Ramos (cell line): ENCODE results near the gene KHNYN.

ENCODE experiments used
- in situ Hi-C: fragments of 300-500 bp; cut with MboI; formaldehyde crosslinking; loops from one replicate; pipeline ENCODE4 v1.14.3; 2022; ENCODE audit warnings: low sequenced_read_pairs; ENCODE audit not compliant: unreplicated experiment

Gene KHNYN

DNA sequence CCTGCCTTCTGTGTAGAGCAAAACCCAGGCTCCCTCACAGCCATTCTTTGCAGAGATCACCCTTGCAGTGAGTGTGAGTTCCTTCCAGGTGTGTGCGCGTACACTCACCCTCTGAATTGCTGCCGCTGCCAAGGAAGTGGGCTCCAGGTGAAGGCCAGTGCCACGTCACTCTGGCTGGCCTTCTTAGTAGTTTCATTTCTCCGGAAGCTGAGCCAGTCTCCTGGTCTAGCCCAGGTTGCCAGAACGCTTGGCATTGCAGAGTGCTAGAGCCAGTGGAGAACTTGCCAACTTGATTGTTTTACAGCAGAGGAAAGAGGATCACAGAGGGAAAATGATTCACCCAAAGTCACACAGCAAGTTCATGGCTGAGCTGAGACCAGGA lies 11.3 kb upstream of the KHNYN start:
- in situ Hi-C loops = no loop called here

DNA sequence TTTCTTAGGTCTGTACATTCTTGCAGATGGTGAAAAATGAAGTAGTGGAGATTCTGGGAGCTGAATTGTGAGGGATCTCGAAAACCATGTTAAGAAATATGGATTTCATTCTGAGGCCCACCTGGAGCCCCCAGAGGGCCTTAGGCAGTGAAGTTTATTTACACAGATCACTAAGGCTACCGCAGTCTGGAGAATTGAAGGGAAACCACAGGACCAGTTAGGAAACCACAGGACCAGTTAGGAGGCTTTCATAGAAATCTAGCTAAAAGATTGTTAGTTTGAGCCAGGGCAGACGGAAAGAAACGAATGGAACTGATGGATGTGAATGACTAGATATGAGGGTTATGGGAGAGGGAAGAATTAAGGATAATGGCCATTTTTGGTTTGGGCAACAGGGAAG lies 7.5 kb upstream of the KHNYN start:
- in situ Hi-C loops = no loop called here

DNA sequence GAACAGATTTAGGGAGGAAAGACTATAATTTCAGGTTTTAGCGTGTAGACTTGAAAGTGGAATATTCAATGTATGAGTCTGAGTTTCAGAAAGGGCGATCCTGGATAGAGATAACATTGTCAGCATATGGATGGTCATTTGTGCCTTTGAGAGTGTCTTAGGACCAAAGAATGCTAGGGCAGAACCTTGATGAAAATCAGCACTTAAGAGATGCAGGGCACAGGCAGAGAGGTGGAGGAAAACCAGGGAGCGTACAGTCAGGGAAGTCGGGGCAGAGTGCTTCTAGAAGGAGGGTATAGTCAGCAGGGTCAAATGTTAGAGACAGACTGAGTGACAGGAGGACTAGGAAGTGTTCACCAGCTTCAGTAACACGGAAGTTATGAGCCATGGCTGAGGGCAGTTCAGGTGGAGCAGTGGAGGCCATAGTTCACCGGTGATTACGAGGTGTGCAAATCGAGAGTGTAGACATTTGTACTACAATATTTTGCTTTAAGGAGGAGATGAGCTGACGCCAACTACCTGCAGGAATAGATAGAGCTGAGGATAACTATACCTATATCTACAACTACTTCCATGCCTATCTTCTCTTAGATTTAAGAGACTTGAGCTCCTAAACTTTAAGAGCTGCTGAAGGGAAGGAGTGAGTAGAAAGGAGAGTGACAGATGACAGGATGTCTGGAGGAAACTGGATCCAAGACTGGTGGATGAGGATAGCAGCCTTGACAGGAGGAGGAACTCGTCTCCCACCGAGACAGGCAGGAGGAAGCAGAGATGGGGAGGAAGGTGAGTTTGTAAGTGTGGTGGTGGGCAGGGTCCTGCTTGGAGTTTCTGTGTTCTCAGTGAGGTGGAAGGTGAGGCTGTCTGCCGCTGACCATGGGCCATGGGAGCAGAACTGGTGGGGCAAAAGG lies 6.8 kb upstream of the KHNYN start:
- in situ Hi-C loops = no loop called here

DNA sequence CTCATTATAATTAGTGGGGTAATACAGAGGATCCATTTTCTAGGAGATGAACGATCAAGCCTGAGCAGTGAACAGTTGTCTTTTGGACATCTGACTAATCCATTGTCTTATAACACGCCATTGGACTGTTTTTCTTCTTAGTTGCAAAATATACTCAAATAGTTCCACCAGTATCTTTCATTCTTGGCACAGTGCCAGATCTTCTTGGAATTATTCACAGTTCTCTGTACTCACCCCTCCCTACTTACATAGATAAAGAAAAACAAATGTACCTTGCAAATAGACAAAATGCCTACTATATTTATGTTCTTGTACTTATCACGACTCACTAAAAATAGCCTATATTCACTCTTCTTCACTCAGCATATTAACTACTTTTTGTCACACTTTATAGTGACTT lies 4.0 kb upstream of the KHNYN start:
- in situ Hi-C loops = loop anchor here (25.0 kb wide), 1 partner anchor 438 kb away; the partner anchor contains the start of gene DHRS4L2

DNA sequence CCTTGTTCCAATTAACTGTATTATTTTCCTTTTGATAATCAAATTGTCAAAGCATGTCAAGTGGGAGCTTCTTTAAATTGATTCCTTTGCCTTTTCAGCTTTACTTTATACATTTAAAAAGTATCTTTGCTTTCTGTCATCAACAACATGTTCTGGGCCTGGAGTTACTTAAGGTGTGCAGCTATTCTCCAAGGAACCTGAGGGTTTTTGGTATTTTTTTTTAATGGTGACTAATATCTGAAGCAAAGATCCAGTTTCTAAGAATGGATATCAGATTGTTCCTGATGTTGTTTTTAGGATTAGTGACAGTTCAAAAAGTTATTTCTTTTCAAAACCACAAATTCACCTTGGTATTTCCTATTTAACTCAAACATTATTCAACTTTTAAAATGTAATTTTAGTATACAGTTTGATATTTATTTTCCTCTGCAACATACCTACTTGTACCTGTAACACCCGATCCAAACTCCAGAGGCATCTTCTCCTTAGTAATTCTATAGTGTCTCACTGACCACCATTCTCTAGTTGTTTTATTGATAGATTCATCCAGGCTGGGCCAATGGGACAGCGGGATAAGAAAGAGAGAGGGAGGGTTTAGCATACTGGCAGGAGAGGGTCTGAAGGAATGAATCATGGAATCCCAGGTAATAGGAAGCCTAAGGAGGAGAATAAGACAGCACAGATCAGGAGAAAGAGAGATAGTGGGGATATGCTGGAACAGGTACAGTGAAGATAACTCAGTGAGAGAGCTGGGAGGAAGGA lies 3.4 kb upstream of the KHNYN start:
- in situ Hi-C loops = loop anchor here (25.0 kb wide), 1 partner anchor 439 kb away; the partner anchor contains the start of gene DHRS4L2

DNA sequence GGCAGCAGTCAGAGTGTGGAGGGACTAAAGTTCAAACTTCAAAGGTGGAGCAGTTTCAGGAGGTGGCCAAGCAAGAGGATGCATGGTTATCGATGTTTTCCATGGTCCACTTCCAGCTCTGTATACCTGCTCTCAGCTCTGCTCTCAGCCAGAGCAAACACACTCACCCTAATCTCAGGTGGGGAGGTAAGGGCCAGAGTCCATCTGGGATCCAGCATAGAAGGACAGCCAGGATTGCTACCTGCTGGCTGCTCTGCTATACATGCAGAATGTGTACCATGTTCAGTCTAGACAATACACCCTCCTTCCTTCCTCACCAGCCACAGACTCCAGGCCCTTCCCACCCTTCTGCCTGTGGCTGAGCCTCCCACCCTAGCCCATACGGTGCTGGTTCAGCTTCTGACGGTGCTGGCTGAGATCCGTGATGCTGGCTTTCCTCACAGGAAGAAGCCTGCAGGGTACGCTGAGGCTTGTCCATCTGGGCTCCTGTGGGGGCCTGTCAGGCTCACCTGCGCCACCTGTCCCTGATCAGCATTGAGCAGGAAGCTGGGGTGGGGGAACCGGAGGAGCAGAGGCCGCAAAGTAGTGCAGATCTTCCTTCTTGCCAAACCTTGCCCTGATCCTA lies 2.7 kb upstream of the KHNYN start:
- in situ Hi-C loops = loop anchor here (25.0 kb wide), 1 partner anchor 440 kb away; the partner anchor contains the start of gene DHRS4L2

DNA sequence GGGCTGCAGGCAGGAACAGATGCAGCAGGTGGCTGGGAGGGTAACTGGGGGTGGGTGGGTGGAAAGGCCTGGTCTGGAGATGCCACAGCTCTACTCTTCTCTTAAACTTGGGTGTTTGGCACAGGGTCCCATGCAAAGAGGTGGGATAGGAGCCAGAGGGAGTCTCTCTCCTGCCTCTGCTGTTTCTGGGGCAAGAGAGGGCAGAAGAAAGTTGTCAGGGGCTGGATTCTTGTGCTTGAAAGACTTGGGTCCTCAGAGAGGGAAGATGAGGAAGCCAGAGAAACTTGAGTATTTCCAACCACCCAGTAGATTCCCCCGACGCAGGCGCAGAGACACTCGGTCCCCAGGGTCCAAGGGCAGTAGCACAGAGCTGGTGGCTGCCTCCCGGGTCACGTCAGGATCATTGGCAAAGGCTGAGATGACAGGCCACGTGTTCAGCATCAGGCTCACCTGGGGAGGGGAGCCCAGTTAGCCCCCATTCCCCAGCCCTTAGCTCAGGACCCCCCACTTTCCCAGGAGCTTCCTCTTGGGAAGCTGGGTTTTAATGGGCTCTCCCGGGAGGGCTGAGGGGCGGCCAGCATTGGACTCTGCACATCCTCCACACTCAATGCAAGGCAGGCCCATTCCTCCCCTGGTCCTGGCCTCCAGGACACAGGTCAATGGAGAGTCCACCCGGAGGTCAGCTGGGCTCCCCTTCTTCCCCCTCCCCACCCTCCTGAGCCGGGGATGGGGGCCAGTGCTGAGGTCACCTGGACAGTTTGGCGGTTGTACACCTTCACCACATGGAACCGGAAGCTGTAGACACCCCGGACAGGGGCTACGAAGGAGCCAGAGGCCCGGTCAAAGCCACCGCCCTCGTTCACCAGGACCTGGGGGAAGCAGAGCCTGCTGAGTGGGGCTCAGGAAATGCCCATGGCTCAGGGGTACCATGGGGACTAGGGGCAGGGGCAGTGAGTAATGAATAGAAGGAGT lies 1.9 kb upstream of the KHNYN start:
- in situ Hi-C loops = loop anchor here (25.0 kb wide), 1 partner anchor 441 kb away; the partner anchor contains the start of gene DHRS4L2

DNA sequence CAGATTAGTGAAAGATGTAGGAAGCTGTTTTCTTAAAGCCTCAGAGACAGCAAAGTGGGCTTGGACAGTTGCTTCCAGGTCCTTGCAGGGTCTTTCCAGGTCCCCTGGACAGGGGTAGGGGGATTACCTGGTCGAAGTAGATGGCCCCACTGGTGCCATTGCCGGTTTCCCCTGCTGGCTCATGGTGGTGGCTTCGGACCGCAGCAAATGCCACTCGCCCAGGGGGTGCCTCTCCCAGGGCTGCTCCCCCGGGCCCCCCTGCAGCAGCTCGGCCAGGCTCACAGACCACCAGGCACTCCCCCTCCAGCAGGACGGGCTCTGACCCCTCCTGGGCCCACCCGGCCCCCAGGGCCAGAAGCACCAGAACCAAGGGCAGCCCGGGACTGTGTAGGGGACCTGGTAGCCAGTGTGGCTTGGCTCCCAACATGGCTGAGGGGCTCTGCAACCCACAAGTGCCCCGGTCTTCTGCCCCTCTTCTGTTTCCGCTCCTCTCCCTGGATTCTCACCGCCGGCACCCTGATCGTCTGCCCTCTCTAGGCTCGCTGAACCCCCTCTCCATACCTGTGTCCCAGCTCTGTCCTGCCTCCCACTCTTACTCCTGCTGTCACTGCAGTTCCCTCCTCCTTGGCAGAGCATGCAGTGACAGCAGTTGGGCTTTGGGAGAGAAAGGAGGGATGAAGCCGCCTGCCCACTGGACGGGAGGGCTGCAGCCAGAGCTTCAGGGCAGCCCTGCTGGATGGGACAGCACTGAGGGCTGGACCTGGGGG lies 943 bp upstream of the KHNYN start:
- in situ Hi-C loops = loop anchor here (25.0 kb wide), 1 partner anchor 442 kb away; the partner anchor contains the start of gene DHRS4L2

DNA sequence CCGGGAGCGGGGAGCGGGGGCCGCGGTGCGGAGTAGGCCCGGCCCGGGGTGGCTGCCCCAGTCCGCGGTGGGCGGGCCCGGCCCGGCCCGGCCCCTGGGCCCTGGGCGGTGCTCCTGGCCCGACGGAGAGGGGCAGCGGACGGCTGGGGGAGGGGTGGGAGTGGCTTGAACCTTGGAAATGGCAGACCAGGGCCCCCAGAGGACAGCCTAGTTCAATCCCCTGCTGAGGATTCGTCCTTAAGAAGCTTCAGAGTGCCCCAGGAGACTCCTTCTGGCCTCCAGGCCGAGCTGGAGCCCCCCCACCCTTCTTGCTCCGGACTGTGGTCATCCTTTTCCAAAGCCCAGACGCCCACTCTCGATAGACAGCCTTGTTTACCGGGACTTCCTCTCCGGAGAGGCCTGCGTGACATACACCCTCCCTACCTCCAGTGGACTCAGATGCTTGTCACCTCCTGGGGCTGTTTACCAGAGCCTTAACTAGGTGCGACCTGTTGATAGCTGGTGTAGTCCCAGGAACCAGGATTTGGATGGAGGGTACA lies 458 bp downstream of the KHNYN start:
- in situ Hi-C loops = loop anchor here (5.0 to 25.0 kb wide), 5 partner anchors 63 to 865 kb away; partner anchors contain the start of genes AP1G2, DHRS4L2, NFATC4 and TINF2

DNA sequence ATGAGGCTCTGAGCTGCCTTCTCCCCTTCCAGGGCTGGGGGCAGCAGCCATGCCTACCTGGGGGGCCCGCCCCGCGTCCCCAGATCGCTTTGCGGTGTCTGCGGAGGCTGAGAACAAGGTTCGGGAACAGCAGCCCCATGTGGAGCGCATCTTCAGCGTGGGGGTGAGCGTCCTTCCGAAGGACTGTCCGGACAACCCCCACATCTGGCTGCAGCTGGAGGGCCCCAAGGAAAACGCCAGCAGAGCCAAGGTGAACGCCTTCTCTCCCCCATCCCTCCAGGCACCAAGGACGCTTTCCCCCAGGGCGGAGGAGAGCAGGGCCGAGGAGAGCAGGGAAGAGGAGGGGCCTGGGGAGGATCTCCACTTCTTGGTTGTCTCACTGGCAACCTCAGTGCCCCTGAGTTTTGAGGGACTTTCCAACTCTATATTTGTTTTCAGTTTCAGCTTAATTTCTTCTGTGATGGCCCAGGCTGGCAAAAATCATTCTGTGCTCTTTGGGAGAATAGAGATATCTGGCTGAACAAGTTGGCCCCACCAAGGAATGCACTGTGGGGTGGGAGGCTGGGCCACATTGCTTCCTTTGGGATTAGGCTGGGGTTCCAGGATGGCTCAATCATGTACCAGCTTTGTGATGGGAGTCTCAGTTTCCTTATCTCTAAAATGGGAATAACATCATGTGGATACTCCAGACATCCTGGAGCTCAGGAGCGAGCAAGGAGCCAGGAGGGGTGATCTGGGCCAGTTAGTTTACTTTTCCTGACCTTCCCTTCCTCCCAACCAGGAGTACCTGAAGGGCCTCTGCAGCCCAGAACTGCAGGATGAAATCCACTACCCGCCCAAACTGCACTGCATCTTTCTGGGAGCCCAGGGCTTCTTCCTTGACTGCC lies 1.2 kb downstream of the KHNYN start:
- in situ Hi-C loops = loop anchor here (5.0 to 25.0 kb wide), 5 partner anchors 64 to 866 kb away; partner anchors contain the start of genes AP1G2, DHRS4L2, NFATC4 and TINF2

DNA sequence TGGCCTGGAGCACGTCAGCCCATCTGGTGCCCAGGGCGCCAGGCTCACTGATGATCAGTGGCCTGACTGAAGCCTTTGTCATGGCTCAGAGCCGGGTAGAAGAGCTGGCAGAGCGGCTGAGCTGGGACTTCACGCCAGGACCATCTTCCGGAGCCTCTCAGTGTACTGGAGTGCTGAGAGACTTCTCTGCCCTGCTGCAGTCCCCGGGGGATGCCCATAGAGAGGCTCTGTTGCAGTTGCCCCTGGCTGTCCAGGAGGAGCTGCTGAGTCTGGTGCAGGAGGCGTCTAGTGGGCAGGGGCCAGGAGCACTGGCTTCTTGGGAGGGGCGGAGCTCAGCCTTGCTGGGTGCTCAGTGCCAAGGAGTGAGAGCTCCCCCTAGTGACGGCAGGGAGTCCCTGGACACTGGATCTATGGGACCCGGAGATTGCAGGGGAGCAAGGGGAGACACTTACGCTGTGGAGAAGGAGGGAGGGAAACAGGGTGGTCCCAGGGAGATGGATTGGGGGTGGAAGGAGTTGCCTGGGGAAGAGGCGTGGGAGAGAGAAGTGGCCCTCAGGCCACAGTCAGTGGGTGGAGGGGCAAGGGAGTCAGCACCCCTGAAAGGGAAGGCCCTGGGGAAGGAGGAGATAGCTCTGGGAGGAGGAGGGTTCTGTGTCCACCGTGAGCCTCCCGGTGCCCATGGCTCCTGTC lies 2.0 kb downstream of the KHNYN start:
- in situ Hi-C loops = loop anchor here (5.0 to 25.0 kb wide), 5 partner anchors 64 to 867 kb away; partner anchors contain the start of genes AP1G2, DHRS4L2, NFATC4 and TINF2

DNA sequence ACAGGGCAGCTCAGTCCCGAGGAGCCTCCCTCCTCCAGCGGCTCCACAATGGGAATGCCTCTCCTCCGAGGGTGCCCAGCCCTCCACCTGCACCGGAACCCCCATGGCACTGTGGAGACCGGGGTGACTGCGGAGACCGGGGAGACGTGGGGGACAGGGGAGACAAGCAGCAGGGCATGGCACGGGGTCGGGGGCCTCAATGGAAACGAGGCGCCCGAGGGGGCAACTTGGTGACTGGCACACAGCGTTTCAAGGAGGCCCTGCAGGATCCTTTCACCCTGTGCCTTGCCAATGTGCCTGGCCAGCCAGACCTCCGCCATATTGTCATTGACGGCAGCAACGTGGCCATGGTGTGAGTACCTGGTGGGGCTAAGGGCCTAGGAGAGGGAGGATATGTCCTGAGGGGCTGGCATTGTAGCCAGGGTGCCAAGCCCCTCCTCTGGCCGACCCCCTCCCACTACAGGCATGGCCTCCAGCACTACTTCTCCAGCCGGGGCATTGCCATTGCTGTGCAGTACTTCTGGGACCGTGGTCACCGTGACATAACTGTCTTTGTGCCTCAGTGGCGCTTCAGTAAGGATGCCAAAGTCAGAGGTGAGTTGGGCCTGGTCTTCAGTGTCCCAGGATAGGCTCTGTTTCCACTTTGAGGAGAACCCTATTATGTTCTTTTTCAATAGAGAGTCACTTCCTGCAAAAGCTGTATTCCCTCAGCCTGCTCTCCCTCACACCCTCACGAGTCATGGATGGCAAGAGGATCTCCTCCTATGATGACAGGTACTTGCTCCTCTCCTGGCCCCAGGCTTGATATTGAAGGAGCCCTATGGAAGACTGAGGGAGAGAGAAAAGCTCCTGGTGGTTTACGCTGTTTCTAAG lies 2.7 kb downstream of the KHNYN start:
- in situ Hi-C loops = loop anchor here (5.0 to 25.0 kb wide), 5 partner anchors 65 to 868 kb away; partner anchors contain the start of genes AP1G2, DHRS4L2, NFATC4 and TINF2

DNA sequence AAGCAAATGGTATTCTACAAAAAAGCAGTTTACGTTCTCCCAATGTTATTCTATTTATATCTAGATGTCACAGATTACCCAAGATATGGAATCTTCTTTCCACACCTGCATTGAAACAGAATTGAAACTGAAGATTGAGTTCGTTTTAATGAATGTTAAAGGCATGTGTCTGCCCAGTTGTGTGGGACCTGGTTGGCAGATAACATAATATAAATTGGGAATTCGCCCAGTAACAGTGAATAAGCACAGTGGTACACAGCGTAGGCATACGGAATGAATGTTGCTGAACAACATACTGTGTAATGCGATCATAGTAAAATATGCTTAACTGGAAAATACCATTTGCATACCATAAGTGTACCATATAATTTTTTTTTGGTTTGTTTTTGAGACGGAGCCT lies 4.3 kb downstream of the KHNYN start:
- in situ Hi-C loops = loop anchor here (5.0 to 25.0 kb wide), 5 partner anchors 67 to 869 kb away; partner anchors contain the start of genes AP1G2, DHRS4L2, NFATC4 and TINF2

DNA sequence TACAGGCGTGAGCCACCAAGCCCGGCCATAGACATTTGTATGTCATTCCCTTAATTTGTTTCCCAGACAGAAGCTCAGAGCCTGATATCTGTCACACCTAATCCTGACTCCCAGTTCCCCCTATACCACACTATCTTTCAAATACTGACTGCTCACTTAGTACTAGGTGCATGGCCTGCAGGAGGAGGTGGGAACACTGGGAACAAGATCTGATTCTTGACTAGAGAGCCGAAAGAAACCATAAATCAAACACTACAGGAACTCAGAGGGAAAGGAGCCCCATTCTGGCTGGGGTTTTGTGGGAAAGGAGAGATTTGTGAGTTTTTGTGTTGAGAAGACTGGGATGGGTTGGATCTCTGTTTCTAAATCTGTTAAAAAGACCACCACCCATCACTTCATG lies 4.9 kb downstream of the KHNYN start:
- in situ Hi-C loops = loop anchor here (5.0 to 25.0 kb wide), 5 partner anchors 67 to 870 kb away; partner anchors contain the start of genes AP1G2, DHRS4L2, NFATC4 and TINF2

DNA sequence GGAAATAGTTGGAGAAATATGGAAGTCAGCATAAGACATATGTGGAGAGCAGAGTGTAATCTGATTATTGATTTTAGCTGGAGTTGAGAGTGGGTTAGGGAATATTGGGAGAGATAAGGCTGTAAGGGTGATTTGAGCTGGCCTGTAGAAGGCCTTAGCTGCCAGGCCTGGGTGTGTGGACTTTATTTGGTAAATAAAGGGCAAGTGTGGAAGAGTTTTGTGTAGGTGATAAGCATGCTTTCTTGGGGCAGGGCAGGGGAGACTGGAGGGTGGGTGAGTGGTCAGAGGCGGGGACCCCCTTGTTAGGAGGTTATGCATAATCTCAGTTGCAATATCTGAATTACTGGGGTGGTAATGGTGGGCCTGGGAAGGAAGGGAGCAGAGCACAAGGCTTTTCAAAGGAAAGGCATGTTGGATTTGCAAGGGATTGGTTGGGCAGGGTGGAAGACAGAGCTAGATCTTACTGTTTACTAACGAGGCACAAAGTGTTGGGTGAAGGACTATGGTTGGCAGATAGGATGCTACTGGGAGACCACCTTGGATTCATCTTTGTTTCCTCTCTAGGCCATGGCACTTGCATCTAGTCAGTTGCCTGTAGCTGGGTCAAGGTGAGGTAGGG lies 5.5 kb downstream of the KHNYN start:
- in situ Hi-C loops = loop anchor here (10.0 to 25.0 kb wide), 3 partner anchors 190 to 870 kb away; partner anchors contain the start of genes AP1G2, DHRS4L2 and TINF2
